ENCODE results near the gene RUFY4. TPM values are rescaled to one million over a fixed set of nuclear protein-coding genes. Genes with fewer than 3 reads are reported as not detected.

Gene RUFY4
- total RNA-seq, 1 experiment from 2014 or later: 1.3 TPM

DNA sequence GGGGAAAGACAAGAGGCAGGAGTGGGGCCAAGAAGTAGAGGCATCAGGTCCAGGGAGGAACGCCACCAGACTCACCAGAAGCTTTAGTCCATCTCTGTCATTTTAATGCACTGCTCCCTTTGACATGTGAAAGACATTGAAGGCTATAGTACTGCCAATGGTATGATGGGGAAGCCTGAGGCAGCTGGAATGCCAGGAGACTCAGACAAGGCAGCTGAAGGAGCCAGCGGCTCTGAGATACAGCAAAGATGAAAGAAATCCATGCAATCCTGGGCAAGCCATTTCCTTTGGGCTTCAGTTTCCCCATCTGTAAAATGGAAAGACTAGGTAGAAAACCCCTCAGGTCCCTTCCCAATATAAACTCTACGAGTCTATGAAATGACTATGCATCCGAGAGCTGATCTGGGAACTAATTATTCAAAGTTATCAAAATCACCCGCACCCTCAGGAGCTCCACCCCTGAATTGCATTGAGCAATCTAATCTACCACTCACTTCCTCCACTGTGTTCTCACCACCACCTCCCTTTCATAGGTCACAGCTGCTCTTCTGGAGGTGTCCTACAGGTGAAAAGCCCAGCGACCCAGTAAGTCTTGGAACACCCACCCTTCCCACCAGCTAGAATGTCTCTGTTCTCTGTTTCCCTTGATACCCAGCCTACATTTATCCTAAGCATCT lies 59.9 kb downstream of the RUFY4 start:
- no peak for DNase-seq (ENCODE audit: low spot score)
- BruUV-seq (replicated peaks): no TSS peak
- no peaks in the 10 kb centered on the region for H3K36me3 ChIP-seq (ENCODE audit: insufficient read depth, low read length, poor library complexity, severe bottlenecking)
- H3K27ac ChIP-seq (ENCODE audit: low read depth, low read length, poor library complexity, severe bottlenecking): no peak overlapping the region
- H3K4me1 ChIP-seq (ENCODE audit: insufficient read depth, low read length, poor library complexity, severe bottlenecking): no peaks in the 10 kb centered on the region
- no peaks in the 10 kb centered on the region for H3K9me3 ChIP-seq (ENCODE audit: low read depth, low read length, poor library complexity, severe bottlenecking)
- no peaks in the 10 kb centered on the region for H3K27me3 ChIP-seq (replicated peaks; ENCODE audit: insufficient read depth, low read depth, low read length, poor library complexity)
- CTCF ChIA-PET: no interaction called here
- TF ChIP-seq CTCF (conservative IDR thresholded peaks at IDR 0.05; ENCODE audit: low read depth, low read length) (no peak), EZH2 (IDR thresholded peaks at IDR 0.05; ENCODE audit: borderline replicate concordance, low read depth, low read length, poor library complexity, severe bottlenecking) (no peak)
- no peak overlapping the region for H3K4me3 ChIP-seq (ENCODE audit: low read depth, low read length, poor library complexity, severe bottlenecking)
- intact Hi-C loops (cut with micrococcal nuclease; ENCODE audit: unreplicated experiment): no loop called here
- POLR2A ChIA-PET (ENCODE audit: low non-redundant PET): no interaction called here

DNA sequence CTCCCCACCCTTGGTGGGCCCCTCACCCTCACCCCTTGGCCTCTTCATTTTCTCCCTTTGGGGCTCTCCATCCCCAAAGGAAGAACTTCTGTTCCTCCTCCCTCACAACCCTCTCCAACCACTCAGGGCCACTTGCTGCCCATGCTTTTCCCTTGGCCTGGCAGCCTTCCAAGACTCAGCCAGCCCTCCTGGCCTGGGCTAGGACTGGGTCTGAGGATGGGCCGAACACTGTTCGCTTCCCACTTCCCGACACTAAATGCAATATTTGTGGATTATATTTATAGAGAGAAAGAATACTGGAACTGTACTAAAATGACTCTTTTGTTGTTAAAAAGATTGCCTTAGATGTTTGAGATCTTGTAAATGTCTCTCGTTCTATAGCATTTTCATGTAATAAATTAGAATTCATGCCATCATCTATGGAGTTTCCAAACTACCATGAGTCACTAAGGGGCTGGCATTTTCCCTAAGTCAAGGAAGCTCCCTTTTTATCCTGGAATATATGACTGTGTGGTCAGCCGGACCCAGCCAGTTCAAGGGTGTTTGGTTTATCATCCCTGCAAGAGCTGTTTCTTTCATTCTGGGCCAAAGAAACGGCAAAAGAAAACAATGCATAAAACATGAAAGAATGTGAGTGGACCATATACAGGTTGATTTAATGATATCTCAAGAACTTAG lies 60.5 kb downstream of the RUFY4 start:
- DNase-seq (ENCODE audit: low spot score): no peak
- Histone ChIP-seq H3K36me3 (ENCODE audit: insufficient read depth, low read length, poor library complexity, severe bottlenecking) (no peaks in the 10 kb centered on the region), H3K27ac (ENCODE audit: low read depth, low read length, poor library complexity, severe bottlenecking) (no peak overlapping the region), H3K9me3 (ENCODE audit: low read depth, low read length, poor library complexity, severe bottlenecking) (no peaks in the 10 kb centered on the region), H3K27me3 (replicated peaks; ENCODE audit: insufficient read depth, low read depth, low read length, poor library complexity) (peaks cover 2% of the 10 kb centered on the region), H3K4me1 (ENCODE audit: insufficient read depth, low read length, poor library complexity, severe bottlenecking) (no peaks in the 10 kb centered on the region), H3K4me3 (ENCODE audit: low read depth, low read length, poor library complexity, severe bottlenecking) (no peak overlapping the region)
- TF ChIP-seq CTCF (conservative IDR thresholded peaks at IDR 0.05; ENCODE audit: low read depth, low read length): no peak
- no peak for TF ChIP-seq EZH2 (IDR thresholded peaks at IDR 0.05; ENCODE audit: borderline replicate concordance, low read depth, low read length, poor library complexity, severe bottlenecking)
- ChIA-PET CTCF (no interaction called here), POLR2A (ENCODE audit: low non-redundant PET) (no interaction called here)
- intact Hi-C loops (cut with micrococcal nuclease; ENCODE audit: unreplicated experiment): no loop called here
- BruUV-seq (replicated peaks): no TSS peak

DNA sequence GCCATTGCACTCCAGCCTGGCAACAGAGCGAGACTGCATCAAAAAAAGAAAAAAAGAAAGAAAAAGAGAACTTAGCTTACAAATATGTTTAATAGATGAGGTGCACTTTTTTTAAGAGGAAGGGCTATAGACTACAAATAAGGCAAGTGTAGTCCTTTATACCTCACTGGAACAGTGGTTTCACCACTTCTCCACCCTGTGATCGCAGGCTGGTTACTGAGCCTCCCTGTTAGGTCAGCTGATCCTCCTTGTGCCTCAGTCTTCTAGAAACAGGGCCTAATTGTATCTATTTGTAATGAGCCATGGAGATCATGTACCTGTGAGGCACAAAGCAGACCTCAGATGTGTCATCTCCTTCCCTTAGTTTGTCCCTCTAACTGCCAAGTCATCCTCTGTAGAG lies 61.3 kb downstream of the RUFY4 start:
- CTCF ChIA-PET: no interaction called here
- POLR2A ChIA-PET (ENCODE audit: low non-redundant PET): no interaction called here
- Histone ChIP-seq H3K9me3 (ENCODE audit: low read depth, low read length, poor library complexity, severe bottlenecking) (no peaks in the 10 kb centered on the region), H3K4me1 (ENCODE audit: insufficient read depth, low read length, poor library complexity, severe bottlenecking) (no peaks in the 10 kb centered on the region), H3K4me3 (ENCODE audit: low read depth, low read length, poor library complexity, severe bottlenecking) (no peak overlapping the region), H3K27ac (ENCODE audit: low read depth, low read length, poor library complexity, severe bottlenecking) (no peak overlapping the region), H3K36me3 (ENCODE audit: insufficient read depth, low read length, poor library complexity, severe bottlenecking) (no peaks in the 10 kb centered on the region), H3K27me3 (replicated peaks; ENCODE audit: insufficient read depth, low read depth, low read length, poor library complexity) (peaks cover 3% of the 10 kb centered on the region)
- intact Hi-C loops (cut with micrococcal nuclease; ENCODE audit: unreplicated experiment): no loop called here
- TF ChIP-seq CTCF (conservative IDR thresholded peaks at IDR 0.05; ENCODE audit: low read depth, low read length) (no peak), EZH2 (IDR thresholded peaks at IDR 0.05; ENCODE audit: borderline replicate concordance, low read depth, low read length, poor library complexity, severe bottlenecking) (no peak)
- no peak for DNase-seq (ENCODE audit: low spot score)
- BruUV-seq (replicated peaks): no TSS peak
